WI38 (cell line): Measurements from ENCODE around the gene SPTLC3.

Source experiments
- H3K4me3 ChIP-seq: 2 replicates; pipeline ENCODE4 v1.5.1; 2011; ENCODE audit warnings: low read depth, mild to moderate bottlenecking, control low read depth, low read length
- TF ChIP-seq, protein P1 (sequence below): IDR thresholded peaks from 2 replicates; pipeline ENCODE4 v1.5.1; 2012; ENCODE audit warnings: low read depth, mild to moderate bottlenecking, control low read depth, low read length

SPTLC3 gene

GRCh38 chr20:12984863-12985262 lies 23.9 kb upstream of the SPTLC3 start:
- TF ChIP-seq, protein P1, sequence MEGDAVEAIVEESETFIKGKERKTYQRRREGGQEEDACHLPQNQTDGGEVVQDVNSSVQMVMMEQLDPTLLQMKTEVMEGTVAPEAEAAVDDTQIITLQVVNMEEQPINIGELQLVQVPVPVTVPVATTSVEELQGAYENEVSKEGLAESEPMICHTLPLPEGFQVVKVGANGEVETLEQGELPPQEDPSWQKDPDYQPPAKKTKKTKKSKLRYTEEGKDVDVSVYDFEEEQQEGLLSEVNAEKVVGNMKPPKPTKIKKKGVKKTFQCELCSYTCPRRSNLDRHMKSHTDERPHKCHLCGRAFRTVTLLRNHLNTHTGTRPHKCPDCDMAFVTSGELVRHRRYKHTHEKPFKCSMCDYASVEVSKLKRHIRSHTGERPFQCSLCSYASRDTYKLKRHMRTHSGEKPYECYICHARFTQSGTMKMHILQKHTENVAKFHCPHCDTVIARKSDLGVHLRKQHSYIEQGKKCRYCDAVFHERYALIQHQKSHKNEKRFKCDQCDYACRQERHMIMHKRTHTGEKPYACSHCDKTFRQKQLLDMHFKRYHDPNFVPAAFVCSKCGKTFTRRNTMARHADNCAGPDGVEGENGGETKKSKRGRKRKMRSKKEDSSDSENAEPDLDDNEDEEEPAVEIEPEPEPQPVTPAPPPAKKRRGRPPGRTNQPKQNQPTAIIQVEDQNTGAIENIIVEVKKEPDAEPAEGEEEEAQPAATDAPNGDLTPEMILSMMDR: no peak
- no peak overlapping the region for H3K4me3 ChIP-seq

DNA sequence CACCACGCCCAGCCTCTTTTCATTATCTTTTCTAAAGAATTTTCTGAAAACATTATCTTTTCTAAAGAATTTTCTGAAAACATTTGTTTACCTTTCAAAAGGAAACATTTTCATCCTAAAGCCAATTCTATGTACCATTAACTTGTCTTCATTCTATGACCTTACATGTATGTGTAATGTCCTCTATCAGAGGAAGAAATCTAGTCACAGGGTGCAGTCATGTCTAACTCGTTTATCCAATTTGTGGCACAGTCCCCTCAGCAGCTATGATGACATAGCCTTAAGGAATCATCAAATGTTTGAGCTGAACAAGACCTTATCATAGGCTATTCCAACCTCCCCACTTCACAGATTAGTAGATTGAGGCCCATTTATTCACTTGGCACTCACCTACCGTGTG lies 21.5 kb upstream of the SPTLC3 start:
- no peak overlapping the region for H3K4me3 ChIP-seq
- TF ChIP-seq, protein P1: no peak

DNA sequence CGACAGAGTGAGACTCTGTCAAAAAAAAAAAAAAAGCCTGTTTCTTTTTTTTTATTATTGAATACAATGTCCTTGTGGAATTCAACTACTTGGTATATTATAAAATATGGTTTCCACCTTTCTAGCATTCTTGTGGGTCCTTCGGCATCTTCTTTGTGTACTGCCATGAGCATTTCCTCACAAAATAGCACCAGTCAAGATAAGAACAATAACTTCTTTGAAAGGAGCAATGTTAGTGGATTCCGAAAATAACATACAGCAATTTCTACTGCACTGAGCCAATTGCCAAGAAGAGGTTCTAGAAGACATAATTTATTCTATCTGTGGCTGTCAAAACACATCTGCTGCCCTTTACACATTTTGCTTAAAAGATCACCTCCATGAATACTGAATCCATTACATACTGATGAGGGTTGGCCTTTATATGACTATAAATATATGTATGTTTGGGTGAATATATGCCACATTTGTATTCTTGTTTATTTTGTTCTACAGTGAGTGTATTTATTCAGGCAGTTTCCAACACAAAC lies 19.1 kb upstream of the SPTLC3 start:
- TF ChIP-seq, protein P1: no peak

GRCh38 chr20:12997128-12997655 lies 11.6 kb upstream of the SPTLC3 start:
- TF ChIP-seq, protein P1: no peak
- H3K4me3 ChIP-seq: no peak overlapping the region

More for the DNA sequence above, 19.1 kb upstream of the SPTLC3 start:
- no peak overlapping the region for H3K4me3 ChIP-seq

DNA sequence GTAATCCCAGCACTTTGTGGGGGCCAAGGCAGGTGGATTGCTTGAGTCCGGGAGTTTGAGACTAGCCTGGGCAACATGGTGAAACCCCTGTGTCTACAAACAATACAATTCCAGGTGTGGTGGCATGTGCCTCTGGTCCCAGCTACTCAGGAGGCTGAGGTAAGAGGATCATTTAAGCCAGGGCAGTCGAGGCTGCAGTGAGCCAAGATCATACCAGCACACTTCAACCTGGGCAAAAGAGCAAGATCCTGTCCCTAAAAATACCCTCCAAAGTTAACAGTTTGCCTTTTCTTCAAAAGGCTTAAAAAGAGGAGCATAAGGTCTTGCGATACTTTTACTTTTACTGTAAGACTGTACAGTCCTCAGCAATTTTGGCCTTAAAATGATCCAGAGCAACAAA lies 10.7 kb upstream of the SPTLC3 start:
- no peak overlapping the region for H3K4me3 ChIP-seq
- TF ChIP-seq, protein P1: no peak

DNA sequence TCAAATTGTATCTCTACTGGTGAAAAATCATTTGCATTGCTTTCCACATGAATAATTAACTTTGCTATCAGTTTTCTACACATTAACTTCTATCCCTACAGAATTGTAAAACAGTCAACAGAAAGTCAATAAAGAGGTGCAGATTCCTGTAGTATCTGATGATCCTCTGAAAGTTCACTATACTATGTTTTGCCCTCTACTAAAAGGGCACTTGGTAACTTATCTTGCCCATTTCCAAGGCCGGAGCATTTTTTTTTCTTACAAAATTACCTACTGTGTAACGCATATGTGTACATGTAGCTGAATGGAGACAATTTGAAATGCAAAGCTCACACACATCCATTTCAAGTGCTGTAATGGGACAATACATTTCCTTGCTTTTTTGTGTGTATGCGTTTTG lies 9.6 kb upstream of the SPTLC3 start:
- TF ChIP-seq, protein P1: no peak
- H3K4me3 ChIP-seq: no peak overlapping the region

DNA sequence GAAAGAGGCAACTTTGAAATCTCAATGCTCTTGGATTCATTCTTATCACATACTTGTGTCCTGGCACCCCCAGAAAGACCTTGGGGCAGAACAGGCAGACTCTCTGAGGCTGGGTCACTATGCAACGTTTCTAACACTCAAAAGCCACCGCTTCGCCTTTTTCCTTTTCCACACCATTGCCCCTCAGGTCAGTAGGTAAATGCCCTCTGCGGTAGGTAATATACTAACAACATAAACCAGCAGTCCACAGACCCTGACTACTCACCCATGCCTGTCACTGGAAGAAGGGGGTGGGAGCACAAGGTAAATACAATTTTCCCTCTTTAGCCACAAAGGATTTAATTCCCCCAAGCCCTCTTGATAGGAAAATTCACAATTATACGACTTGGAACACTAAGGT lies 6.5 kb upstream of the SPTLC3 start:
- TF ChIP-seq, protein P1: no peak
- H3K4me3 ChIP-seq: no peak overlapping the region
